Astrocyte of the spinal cord (primary cell): ENCODE measurements around the gene ALMS1.
A peak's percentile ranks its signal among the peaks of the same experiment; 100 is the strongest.

Source experiments
- DNase-seq: peaks from one replicate; pipeline ENCODE4 v3.0.0; 2011; ENCODE audit warnings: low read depth, low spot score
- H3K4me3 ChIP-seq: 2 replicates; pipeline ENCODE4 v1.5.1; 2011; ENCODE audit warnings: low read depth, mild to moderate bottlenecking, low read length, moderate library complexity
- CTCF ChIP-seq: IDR thresholded peaks from 2 replicates; pipeline ENCODE4 v1.5.1; 2012; ENCODE audit warnings: low read depth, mild to moderate bottlenecking, low read length, inconsistent platforms
- in situ Hi-C: cut with HindIII; loops from 2 replicates; pipeline ENCODE4 v1.10.0; 2017; ENCODE audit warnings: low sequenced_read_pairs

The ALMS1 gene

GRCh38 chr2:73356097-73356496 lies 29.5 kb upstream of the ALMS1 start:
- in situ Hi-C loops: no loop called here
- no peak for TF ChIP-seq CTCF

GRCh38 chr2:73359915-73360697 lies 25.5 kb upstream of the ALMS1 start:
- TF ChIP-seq CTCF: peak; percentile 50
- no peak overlapping the region for H3K4me3 ChIP-seq
- in situ Hi-C loops: no loop called here
- no peak for DNase-seq

More at GRCh38 chr2:73356097-73356496, 29.5 kb upstream of the ALMS1 start:
- DNase-seq: no peak
- H3K4me3 ChIP-seq: no peak overlapping the region

- H3K4me3 ChIP-seq: no peak overlapping the region
- in situ Hi-C loops: no loop called here
- no peak for TF ChIP-seq CTCF
These were observed 19.6 kb upstream of the ALMS1 start for GRCh38 chr2:73366060-73366459.

GRCh38 chr2:73368781-73369180 lies 16.9 kb upstream of the ALMS1 start:
- no peak for TF ChIP-seq CTCF
- DNase-seq: no peak
- no peak overlapping the region for H3K4me3 ChIP-seq
- in situ Hi-C loops: no loop called here

More at GRCh38 chr2:73366060-73366459, 19.6 kb upstream of the ALMS1 start:
- no peak for DNase-seq

GRCh38 chr2:73370348-73370747 lies 15.3 kb upstream of the ALMS1 start:
- no peak overlapping the region for H3K4me3 ChIP-seq
- DNase-seq: no peak
- in situ Hi-C loops: no loop called here
- no peak for TF ChIP-seq CTCF

- TF ChIP-seq CTCF: no peak
- DNase-seq: no peak
- in situ Hi-C loops: no loop called here
- no peak overlapping the region for H3K4me3 ChIP-seq
These were observed 12.3 kb upstream of the ALMS1 start for GRCh38 chr2:73373344-73373743.
